Kidney (tissue), 14 donors: ENCODE results near the gene PRPF31. TPM values are rescaled to one million over a fixed set of nuclear protein-coding genes. Genes with fewer than 3 reads are reported as not detected.
"Not testable (repeated sequence)": the region's sequence is repeated elsewhere in the genome, so short reads cannot be mapped to it uniquely, and the experiment has no call there.

ENCODE experiments used
- DNase-seq, 5 donors: peaks; one replicate each; pipeline ENCODE4 v3.0.0-alpha.2; 2013 to 2020
- FAIRE-seq: peaks from 2 replicates; lab custom pipeline; 2012; peaks lifted over from hg19 to GRCh38; lab: Jason Lieb, UNC
- H3K27ac ChIP-seq, 2 donors: one replicate each; pipeline ENCODE4 v1.7.0; 2013; ENCODE audit warnings: low read depth in 2 of 2, low read length in 2 of 2, inconsistent platforms in 1 of 2
- H3K27me3 ChIP-seq: one replicate; pipeline ENCODE4 v1.7.1; 2013; ENCODE audit warnings: low read length, inconsistent platforms; ENCODE audit not compliant: control insufficient read depth, insufficient read depth
- H3K36me3 ChIP-seq, 3 donors: one replicate each; pipeline versions ENCODE4 v1.7.0 to v1.7.1; 2013; ENCODE audit warnings: low read length in 3 of 3, control low read depth in 1 of 3, inconsistent platforms in 1 of 3; ENCODE audit not compliant: insufficient read depth in 3 of 3, control insufficient read depth in 2 of 3
- H3K4me1 ChIP-seq, 3 donors: one replicate each; pipeline versions ENCODE4 v1.7.0 to v1.7.1; 2013; ENCODE audit warnings: low read length in 3 of 3, inconsistent platforms in 1 of 3, low read depth in 1 of 3; ENCODE audit not compliant: control insufficient read depth in 2 of 3, insufficient read depth in 2 of 3
- H3K4me3 ChIP-seq, 3 donors: one replicate each; pipeline versions ENCODE4 v1.7.0 to v1.8.1; 2013; ENCODE audit warnings: low read length in 3 of 3, control low read depth in 1 of 3, inconsistent platforms in 1 of 3
- H3K9ac ChIP-seq, 3 donors: one replicate each; pipeline versions ENCODE4 v1.7.0 to v1.7.1; 2013; ENCODE audit warnings: low read length in 3 of 3, control low read depth in 1 of 3, inconsistent platforms in 1 of 3
- H3K9me3 ChIP-seq, 3 donors: one replicate each; pipeline versions ENCODE4 v1.7.0 to v1.7.1; 2013; ENCODE audit warnings: low read length in 3 of 3, control low read depth in 1 of 3, inconsistent platforms in 1 of 3; ENCODE audit not compliant: control insufficient read depth in 2 of 3, insufficient read depth in 1 of 3
- CTCF ChIP-seq: IDR thresholded peaks from 3 replicates; pipeline ENCODE4 v1.5.1; 2012; ENCODE audit warnings: mild to moderate bottlenecking, moderate library complexity, borderline replicate concordance; ENCODE audit not compliant: insufficient read depth; ENCODE audit errors: extremely low read depth
- intact Hi-C: fragments of 100-400 bp; cut with DNase I; formaldehyde crosslinking; loops from one replicate; pipeline ENCODE4 v1.11.1; 2022
- polyA plus RNA-seq: library from polyadenylated mRNA; stranded (reverse); fragments of 350-450 nt; fragmentation: Illumina TruSeq; extraction: RNeasy Lipid Tissue Mini Kit (QIAGEN cat#74804); gene quantifications from one replicate; pipeline ENCODE4 v1.2.3, GENCODE V29; 2014; ENCODE audit warnings: low read depth, low replicate concordance; ENCODE audit not compliant: insufficient read depth
- total RNA-seq: library from RNA; stranded (reverse); fragmentation: NEBNext Ultra II Directional; extraction: Animal tissue kit (Norgen Biotek cat#: 25700); gene quantifications from one replicate; pipeline ENCODE4 v1.2.1, GENCODE V29; 2021
- donor health status: control.
- donor health status: control.
- donor health status: control.
- donor health status: control.
- donor health status: control.
- donor health status: DM: yes; HTN: yes; CAD: no.
- donor health status: Normal renal cell carcinoma (clear cell type).

Gene PRPF31
- total and polyA plus RNA-seq, 2 donors from 2014 or later, result 55.9 to 57.2 TPM

DNA sequence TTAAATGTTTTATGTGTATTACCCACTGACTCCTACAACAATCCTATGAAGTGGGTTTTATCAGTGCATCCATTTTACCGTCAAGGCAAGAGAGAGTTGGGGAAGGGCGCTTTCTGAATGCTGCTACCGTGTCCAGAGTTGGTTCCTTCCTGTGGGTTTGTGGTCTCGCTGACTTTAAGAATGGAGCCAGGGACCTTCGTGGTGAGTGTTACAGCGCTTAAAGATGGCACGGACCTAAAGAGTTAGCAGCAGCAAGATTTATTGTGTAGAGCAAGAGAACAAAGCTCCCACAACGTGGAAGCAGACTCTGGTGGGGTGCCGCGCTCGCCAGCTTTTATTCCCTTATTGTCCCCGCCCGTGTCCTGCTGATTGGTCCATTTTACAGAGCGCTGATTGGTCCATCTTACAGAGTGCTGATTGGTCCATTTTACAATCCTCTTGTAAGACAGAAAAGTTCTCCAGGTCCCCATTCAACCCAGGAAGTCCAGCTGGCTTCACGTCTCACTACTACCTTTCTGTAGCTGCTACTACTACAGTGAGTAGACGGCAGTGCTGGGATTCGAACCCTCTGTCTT, 21.0 kb upstream of the PRPF31 start:
- no peaks in the 10 kb centered on the region for H3K36me3 ChIP-seq
- no peak for FAIRE-seq
- no peak for TF ChIP-seq CTCF
- no peak overlapping the region for H3K4me3 ChIP-seq
- H3K27ac ChIP-seq, result no peak overlapping the region
- no peaks in the 10 kb centered on the region for H3K4me1 ChIP-seq
- intact Hi-C loops, result no loop called here
- no peaks in the 10 kb centered on the region for H3K27me3 ChIP-seq
- H3K9me3 ChIP-seq, result no peaks in the 10 kb centered on the region
- peak in 1 of 5 donors; percentile 12 for DNase-seq
- no peak overlapping the region for H3K9ac ChIP-seq

DNA sequence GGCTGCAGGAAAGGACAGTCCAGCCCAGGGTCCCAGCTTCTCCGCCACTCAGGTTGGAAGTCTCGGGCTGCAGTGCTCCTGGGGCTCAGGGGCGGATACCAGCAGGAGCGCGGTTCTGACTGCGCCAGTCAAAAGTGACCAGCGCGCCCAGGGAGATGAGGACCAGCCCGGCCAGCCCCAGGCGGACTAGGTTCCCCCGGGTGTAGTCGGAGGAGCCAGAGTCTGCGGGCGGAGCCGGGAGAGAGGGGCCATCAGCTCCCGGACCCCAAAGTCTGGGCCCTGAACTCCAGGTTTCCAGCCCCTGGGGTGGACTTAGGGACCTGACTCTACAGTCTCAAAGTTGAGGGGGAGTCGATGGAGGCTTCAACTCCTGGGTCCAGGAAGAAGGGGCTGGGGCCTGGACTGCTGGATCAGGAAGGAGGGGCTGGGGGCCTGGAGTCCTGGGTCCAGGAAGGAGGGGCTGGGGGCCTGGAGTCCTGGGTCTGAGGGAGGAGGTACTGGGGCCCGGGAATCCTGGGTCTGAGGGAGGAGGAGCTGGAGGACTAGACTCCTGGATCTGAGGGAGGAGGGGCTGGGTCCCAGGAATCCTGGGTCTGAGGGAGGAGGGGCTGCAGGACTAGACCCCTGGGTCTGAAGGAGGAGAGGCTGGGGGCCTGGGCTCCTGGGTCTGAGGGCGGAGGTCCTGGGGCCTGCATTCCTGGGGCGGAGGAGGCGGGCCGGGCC, 20.3 kb upstream of the PRPF31 start:
- no peaks in the 10 kb centered on the region for H3K27me3 ChIP-seq
- H3K27ac ChIP-seq, result no peak overlapping the region
- intact Hi-C loops, result no loop called here
- no peaks in the 10 kb centered on the region for H3K36me3 ChIP-seq
- no peak for TF ChIP-seq CTCF
- no peaks in the 10 kb centered on the region for H3K4me1 ChIP-seq
- no peak overlapping the region for H3K9ac ChIP-seq
- H3K4me3 ChIP-seq, result no peak overlapping the region
- H3K9me3 ChIP-seq, result no peaks in the 10 kb centered on the region
- no peak for FAIRE-seq
- DNase-seq, result peak in 1 of 5 donors; percentile 66

DNA sequence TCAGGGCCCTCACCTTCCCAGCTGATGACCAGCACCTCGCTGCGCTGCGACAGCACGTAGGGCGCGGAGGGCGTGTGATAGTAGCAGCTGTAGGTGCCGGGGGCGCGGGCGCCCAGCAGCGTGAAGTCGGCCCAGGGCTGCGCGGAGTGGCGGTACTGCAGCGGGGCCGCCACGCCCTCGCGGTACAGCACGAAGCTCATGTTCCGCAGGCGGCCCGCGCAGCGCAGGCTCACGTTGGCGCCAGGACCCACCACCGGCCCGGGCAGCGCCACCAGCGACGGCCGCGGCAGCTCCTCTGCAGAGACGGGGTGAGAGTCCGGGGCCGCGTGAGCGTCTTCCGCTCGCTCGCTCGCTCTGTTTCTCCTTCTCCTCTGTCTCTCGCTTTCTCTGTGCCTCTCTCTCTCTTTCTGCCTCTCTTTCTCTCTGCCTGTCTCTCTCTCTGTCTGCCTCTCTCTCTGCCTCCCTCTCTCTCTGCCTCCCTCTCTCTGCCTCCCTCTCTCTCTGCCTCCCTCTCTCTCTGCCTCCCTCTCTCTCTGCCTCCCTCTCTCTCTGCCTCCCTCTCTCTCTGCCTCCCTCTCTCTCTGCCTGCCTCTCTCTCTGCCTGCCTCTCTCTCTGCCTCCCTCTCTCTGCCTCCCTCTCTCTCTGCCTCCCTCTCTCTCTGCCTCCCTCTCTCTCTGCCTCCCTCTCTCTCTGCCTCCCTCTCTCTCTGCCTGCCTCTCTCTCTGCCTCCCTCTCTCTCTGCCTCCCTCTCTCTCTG, 19.5 kb upstream of the PRPF31 start:
- peak in 4 of 5 donors; percentile 36 to 78 (median 48) for DNase-seq

DNA sequence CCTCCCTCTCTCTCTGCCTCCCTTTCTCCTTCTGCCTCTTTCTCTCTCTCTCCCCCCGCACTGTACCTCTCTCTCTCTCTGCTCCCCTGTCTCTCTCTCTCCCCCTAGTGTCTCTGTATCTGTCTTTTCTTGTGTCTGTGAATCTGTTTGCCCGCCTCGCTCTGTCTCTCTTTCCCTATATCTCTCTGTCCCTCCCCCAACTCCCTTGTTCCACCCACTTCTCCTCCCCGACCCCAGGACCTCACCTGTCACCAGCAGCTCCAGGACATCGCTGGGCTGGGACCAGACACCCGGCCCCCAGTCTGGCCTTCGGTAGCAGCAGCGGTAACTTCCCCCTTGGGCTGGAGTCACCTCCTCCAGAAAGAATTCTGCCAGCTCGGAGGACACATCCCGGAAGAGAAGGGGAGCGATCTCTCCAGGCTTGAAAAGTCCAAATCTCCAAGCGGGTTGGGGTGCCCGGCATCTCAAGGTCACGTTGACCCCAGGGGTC, 18.9 kb upstream of the PRPF31 start:
- intact Hi-C loops, result no loop called here
- H3K27ac ChIP-seq, result no peak overlapping the region
- H3K9ac ChIP-seq, result no peak overlapping the region
- H3K36me3 ChIP-seq, result no peaks in the 10 kb centered on the region
- DNase-seq, result peak in 1 of 5 donors; percentile 72
- H3K27me3 ChIP-seq, result no peaks in the 10 kb centered on the region
- no peaks in the 10 kb centered on the region for H3K9me3 ChIP-seq
- H3K4me3 ChIP-seq, result no peak overlapping the region
- no peak for FAIRE-seq
- TF ChIP-seq CTCF, result peak; percentile 7
- no peaks in the 10 kb centered on the region for H3K4me1 ChIP-seq

More for the DNA sequence above, 19.5 kb upstream of the PRPF31 start:
- FAIRE-seq, H3K9ac ChIP-seq, H3K27ac ChIP-seq, H3K4me3 ChIP-seq, H3K4me1 ChIP-seq, H3K36me3 ChIP-seq, H3K27me3 ChIP-seq, H3K9me3 ChIP-seq, intact Hi-C loops: not testable (repeated sequence)
